ENCODE results near the gene AIPL1. TPM values are rescaled to one million over a fixed set of nuclear protein-coding genes. Genes with fewer than 3 reads are reported as not detected.
"Not testable (repeated sequence)": the region's sequence is repeated elsewhere in the genome, so short reads cannot be mapped to it uniquely, and the experiment has no call there.

AIPL1 gene
- total RNA-seq: not detected in 2 replicates

- Mint-ChIP-seq H3K27ac (no peak within 1 kb of the TSS), H3K4me1 (ENCODE audit: low read depth) (peaks cover 1% of the 10 kb centered on the region), H3K4me3 (ENCODE audit: low read depth) (no peak within 1 kb of the TSS), H3K9me3 (peaks cover 15% of the 10 kb centered on the region), H3K36me3 (ENCODE audit: low read depth) (peaks cover 3% of the 10 kb centered on the region), H3K27me3 (ENCODE audit: low read depth) (peaks cover 55% of the 10 kb centered on the region)
- DNase-seq (ENCODE audit: low spot score): no peak
- intact Hi-C loops (cut with micrococcal nuclease): no loop called here
Observed at GRCh38 chr17:6435051-6435450, at the start of gene AIPL1. Gene AIPL1 (minus strand): TSS chr17:6435121. CDS start chr17:6435104, 17 bp downstream.

GRCh38 chr17:6483507-6483906, 48.6 kb upstream of the AIPL1 start:
- no peak overlapping the region for H3K27ac Mint-ChIP-seq
- H3K27me3 Mint-ChIP-seq (ENCODE audit: low read depth): no peaks in the 10 kb centered on the region
- no peak overlapping the region for H3K4me3 Mint-ChIP-seq (ENCODE audit: low read depth)
- intact Hi-C loops (cut with micrococcal nuclease): no loop called here
- H3K4me1 Mint-ChIP-seq (ENCODE audit: low read depth): no peaks in the 10 kb centered on the region
- H3K36me3 Mint-ChIP-seq (ENCODE audit: low read depth): no peaks in the 10 kb centered on the region
- DNase-seq (ENCODE audit: low spot score): no peak
- H3K9me3 Mint-ChIP-seq: no peaks in the 10 kb centered on the region

- H3K4me3 Mint-ChIP-seq (ENCODE audit: low read depth); DNase-seq (ENCODE audit: low spot score); H3K4me1 Mint-ChIP-seq (ENCODE audit: low read depth); H3K27me3 Mint-ChIP-seq (ENCODE audit: low read depth); intact Hi-C loops (cut with micrococcal nuclease); H3K9me3 Mint-ChIP-seq; H3K27ac Mint-ChIP-seq; H3K36me3 Mint-ChIP-seq (ENCODE audit: low read depth): not testable (repeated sequence)
Observed at GRCh38 chr17:6482796-6483195, 47.9 kb upstream of the AIPL1 start.

GRCh38 chr17:6482105-6482455, 47.2 kb upstream of the AIPL1 start:
- no peaks in the 10 kb centered on the region for H3K9me3 Mint-ChIP-seq
- intact Hi-C loops (cut with micrococcal nuclease): no loop called here
- no peak for DNase-seq (ENCODE audit: low spot score)
- no peak overlapping the region for H3K27ac Mint-ChIP-seq
- H3K4me1 Mint-ChIP-seq (ENCODE audit: low read depth): no peaks in the 10 kb centered on the region
- H3K4me3 Mint-ChIP-seq (ENCODE audit: low read depth): no peak overlapping the region
- no peaks in the 10 kb centered on the region for H3K27me3 Mint-ChIP-seq (ENCODE audit: low read depth)
- no peaks in the 10 kb centered on the region for H3K36me3 Mint-ChIP-seq (ENCODE audit: low read depth)

- intact Hi-C loops (cut with micrococcal nuclease): no loop called here
- Mint-ChIP-seq H3K27ac (no peak overlapping the region), H3K27me3 (ENCODE audit: low read depth) (no peaks in the 10 kb centered on the region), H3K36me3 (ENCODE audit: low read depth) (no peaks in the 10 kb centered on the region), H3K4me3 (ENCODE audit: low read depth) (no peak overlapping the region), H3K4me1 (ENCODE audit: low read depth) (no peaks in the 10 kb centered on the region), H3K9me3 (no peaks in the 10 kb centered on the region)
- no peak for DNase-seq (ENCODE audit: low spot score)
Observed at GRCh38 chr17:6480303-6480675, 45.4 kb upstream of the AIPL1 start.

GRCh38 chr17:6479622-6480302, 44.8 kb upstream of the AIPL1 start:
- no peak for DNase-seq (ENCODE audit: low spot score)
- Mint-ChIP-seq H3K36me3 (ENCODE audit: low read depth) (no peaks in the 10 kb centered on the region), H3K27ac (no peak overlapping the region), H3K9me3 (no peaks in the 10 kb centered on the region), H3K4me1 (ENCODE audit: low read depth) (no peaks in the 10 kb centered on the region), H3K4me3 (ENCODE audit: low read depth) (no peak overlapping the region), H3K27me3 (ENCODE audit: low read depth) (no peaks in the 10 kb centered on the region)
- intact Hi-C loops (cut with micrococcal nuclease): no loop called here

- DNase-seq (ENCODE audit: low spot score): no peak
- Mint-ChIP-seq H3K4me1 (ENCODE audit: low read depth) (no peaks in the 10 kb centered on the region), H3K27ac (no peak overlapping the region), H3K4me3 (ENCODE audit: low read depth) (no peak overlapping the region), H3K27me3 (ENCODE audit: low read depth) (no peaks in the 10 kb centered on the region), H3K36me3 (ENCODE audit: low read depth) (no peaks in the 10 kb centered on the region), H3K9me3 (no peaks in the 10 kb centered on the region)
- intact Hi-C loops (cut with micrococcal nuclease): no loop called here
Observed at GRCh38 chr17:6478486-6478885, 43.6 kb upstream of the AIPL1 start.

GRCh38 chr17:6477831-6478383, 43.0 kb upstream of the AIPL1 start:
- H3K4me3 Mint-ChIP-seq (ENCODE audit: low read depth): no peak overlapping the region
- H3K4me1 Mint-ChIP-seq (ENCODE audit: low read depth): no peaks in the 10 kb centered on the region
- intact Hi-C loops (cut with micrococcal nuclease): no loop called here
- no peaks in the 10 kb centered on the region for H3K27me3 Mint-ChIP-seq (ENCODE audit: low read depth)
- no peaks in the 10 kb centered on the region for H3K9me3 Mint-ChIP-seq
- H3K36me3 Mint-ChIP-seq (ENCODE audit: low read depth): no peaks in the 10 kb centered on the region
- no peak for DNase-seq (ENCODE audit: low spot score)
- H3K27ac Mint-ChIP-seq: no peak overlapping the region

GRCh38 chr17:6476810-6477179, 41.9 kb upstream of the AIPL1 start:
- intact Hi-C loops (cut with micrococcal nuclease): no loop called here
- Mint-ChIP-seq H3K36me3 (ENCODE audit: low read depth) (no peaks in the 10 kb centered on the region), H3K4me3 (ENCODE audit: low read depth) (no peak overlapping the region), H3K4me1 (ENCODE audit: low read depth) (no peaks in the 10 kb centered on the region), H3K27ac (no peak overlapping the region), H3K9me3 (no peaks in the 10 kb centered on the region), H3K27me3 (ENCODE audit: low read depth) (no peaks in the 10 kb centered on the region)
- no peak for DNase-seq (ENCODE audit: low spot score)

- H3K27ac Mint-ChIP-seq: no peak overlapping the region
- no peak overlapping the region for H3K4me3 Mint-ChIP-seq (ENCODE audit: low read depth)
- intact Hi-C loops (cut with micrococcal nuclease): no loop called here
- no peaks in the 10 kb centered on the region for H3K36me3 Mint-ChIP-seq (ENCODE audit: low read depth)
- DNase-seq (ENCODE audit: low spot score): no peak
- no peaks in the 10 kb centered on the region for H3K9me3 Mint-ChIP-seq
- H3K27me3 Mint-ChIP-seq (ENCODE audit: low read depth): no peaks in the 10 kb centered on the region
- H3K4me1 Mint-ChIP-seq (ENCODE audit: low read depth): no peaks in the 10 kb centered on the region
Observed at GRCh38 chr17:6476076-6476809, 41.3 kb upstream of the AIPL1 start.

GRCh38 chr17:6475411-6475810, 40.5 kb upstream of the AIPL1 start:
- no peak overlapping the region for H3K27ac Mint-ChIP-seq
- no peaks in the 10 kb centered on the region for H3K4me1 Mint-ChIP-seq (ENCODE audit: low read depth)
- intact Hi-C loops (cut with micrococcal nuclease): no loop called here

GRCh38 chr17:6474906-6475305, 40.0 kb upstream of the AIPL1 start:
- H3K4me3 Mint-ChIP-seq (ENCODE audit: low read depth): no peak overlapping the region
- no peak for DNase-seq (ENCODE audit: low spot score)
- no peak overlapping the region for H3K27ac Mint-ChIP-seq
- no peaks in the 10 kb centered on the region for H3K27me3 Mint-ChIP-seq (ENCODE audit: low read depth)
- no peaks in the 10 kb centered on the region for H3K36me3 Mint-ChIP-seq (ENCODE audit: low read depth)
- intact Hi-C loops (cut with micrococcal nuclease): loop anchor here (5.0 kb wide), 1 partner anchor 167 kb away; the partner anchor contains the start of genes KIAA0753 and TXNDC17
- no peaks in the 10 kb centered on the region for H3K4me1 Mint-ChIP-seq (ENCODE audit: low read depth)
- H3K9me3 Mint-ChIP-seq: no peaks in the 10 kb centered on the region

More at GRCh38 chr17:6475411-6475810, 40.5 kb upstream of the AIPL1 start:
- H3K4me3 Mint-ChIP-seq (ENCODE audit: low read depth): no peak overlapping the region
- no peaks in the 10 kb centered on the region for H3K36me3 Mint-ChIP-seq (ENCODE audit: low read depth)
- H3K9me3 Mint-ChIP-seq: no peaks in the 10 kb centered on the region
- no peak for DNase-seq (ENCODE audit: low spot score)
- H3K27me3 Mint-ChIP-seq (ENCODE audit: low read depth): no peaks in the 10 kb centered on the region

GRCh38 chr17:6474376-6474775, 39.5 kb upstream of the AIPL1 start:
- Mint-ChIP-seq H3K27ac (no peak overlapping the region), H3K9me3 (no peaks in the 10 kb centered on the region), H3K27me3 (ENCODE audit: low read depth) (no peaks in the 10 kb centered on the region), H3K4me1 (ENCODE audit: low read depth) (no peaks in the 10 kb centered on the region), H3K4me3 (ENCODE audit: low read depth) (no peak overlapping the region), H3K36me3 (ENCODE audit: low read depth) (no peaks in the 10 kb centered on the region)
- DNase-seq (ENCODE audit: low spot score): no peak
- intact Hi-C loops (cut with micrococcal nuclease): loop anchor here (5.0 kb wide), 1 partner anchor 168 kb away; the partner anchor contains the start of genes KIAA0753 and TXNDC17

All from activated T-helper 2 cell treated with anti-CD3 and anti-CD28 coated beads, Interferon-gamma antibody, Interleukin-2, Interleukin-4, amounts not matched to agents 10 μg/mL and 5 μg/mL and 100 μg/mL, durations not matched to agents 14 hours and 24 hours and 36 hours (primary cell).